Inferior parietal cortex (tissue), 1 donor: ENCODE data around the gene LMBR1.
"Not testable (repeated sequence)": the region's sequence is repeated elsewhere in the genome, so short reads cannot be mapped to it uniquely, and the experiment has no call there.

Experiments
- DNase-seq: peaks from one replicate; pipeline ENCODE4 v3.0.0-alpha.2; 2016; ENCODE audit errors: extremely low spot score

Gene LMBR1

GRCh38 chr7:156848979-156849378 lies 44.0 kb downstream of the LMBR1 start:
- no peak for DNase-seq

GRCh38 chr7:156845379-156846101 lies 47.4 kb downstream of the LMBR1 start:
- DNase-seq: no peak

- DNase-seq: not testable (repeated sequence)
Observed at GRCh38 chr7:156843582-156843981, 49.4 kb downstream of the LMBR1 start.

GRCh38 chr7:156843157-156843556 lies 49.8 kb downstream of the LMBR1 start:
- no peak for DNase-seq

DNA sequence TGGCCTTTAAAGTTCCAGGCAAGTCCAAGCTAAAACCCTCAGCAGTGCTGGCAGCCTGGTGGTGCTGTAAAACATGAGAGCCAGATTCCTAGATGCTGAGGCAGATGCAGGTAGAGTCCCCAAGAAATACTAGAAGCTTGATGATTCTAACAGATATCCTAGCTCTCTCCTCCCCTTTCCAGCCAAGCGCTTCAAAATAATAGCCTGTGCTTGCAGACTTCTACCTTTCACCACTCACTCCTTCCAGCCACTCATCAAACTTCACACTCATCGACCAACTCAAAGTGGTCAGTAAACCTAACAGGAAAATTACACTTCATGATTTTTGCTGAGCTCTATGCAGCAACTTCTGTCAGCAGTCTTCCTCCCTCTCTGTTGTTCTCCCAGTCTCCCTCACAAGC lies 50.2 kb downstream of the LMBR1 start:
- DNase-seq: no peak

GRCh38 chr7:156842317-156842716 lies 50.7 kb downstream of the LMBR1 start:
- DNase-seq: no peak

DNA sequence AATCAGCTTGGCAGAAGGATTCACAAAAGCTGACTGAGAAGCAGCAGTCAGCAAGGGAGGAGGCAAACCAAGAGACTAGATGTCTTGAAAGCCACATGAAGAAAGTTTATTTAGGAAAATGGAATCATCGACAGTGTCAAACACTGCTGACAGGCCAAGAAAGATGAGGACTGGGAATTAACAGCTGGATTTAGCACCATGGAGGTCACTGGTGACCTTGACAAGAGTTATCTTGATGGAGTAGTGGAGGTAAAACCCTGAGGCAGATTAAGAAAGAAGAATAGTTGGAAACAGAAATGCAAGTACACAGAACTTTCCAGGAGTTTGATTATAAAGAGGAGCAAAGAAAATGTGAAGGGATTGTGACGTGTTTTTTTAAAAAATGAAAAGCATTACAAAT lies 51.5 kb downstream of the LMBR1 start:
- DNase-seq: no peak

DNA sequence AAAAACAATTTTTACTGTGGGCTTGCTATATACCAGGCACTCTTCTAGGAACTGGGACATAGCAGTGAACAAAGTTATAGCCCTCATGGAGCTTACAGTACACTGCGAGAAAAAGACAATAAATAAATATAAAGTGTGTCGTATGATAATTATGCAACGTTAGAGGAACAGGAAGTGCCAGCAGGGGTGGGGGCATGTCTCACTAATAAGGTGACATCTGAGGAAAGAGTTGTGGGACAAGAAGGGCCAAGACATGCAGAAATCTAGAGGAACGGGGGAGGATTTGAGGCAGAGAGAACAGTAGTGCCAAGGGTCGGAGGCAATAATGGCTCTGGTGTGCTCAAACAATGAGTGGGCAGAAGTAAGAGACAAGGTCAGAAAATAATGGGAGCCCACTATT lies 52.8 kb downstream of the LMBR1 start:
- no peak for DNase-seq

- no peak for DNase-seq
Observed at GRCh38 chr7:156836443-156836842, 56.5 kb downstream of the LMBR1 start.

DNA sequence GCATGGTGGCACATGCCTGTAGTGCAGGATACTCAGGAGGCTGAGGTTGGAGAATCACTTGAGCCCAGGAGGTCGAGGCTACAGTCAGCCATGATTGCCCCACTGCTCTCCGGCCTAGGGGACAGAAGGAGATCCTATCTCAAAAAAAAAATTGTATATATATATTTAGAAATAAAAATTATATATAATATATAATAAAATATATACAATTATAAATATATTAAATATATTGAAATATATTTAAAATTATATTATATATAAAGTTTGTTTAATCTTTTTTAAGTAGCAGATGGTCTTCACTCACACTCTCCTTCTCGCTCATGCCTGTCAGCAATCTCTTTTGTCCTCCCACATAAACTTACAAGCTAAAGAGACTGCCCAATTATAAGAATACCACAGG lies 58.5 kb downstream of the LMBR1 start:
- no peak for DNase-seq

DNA sequence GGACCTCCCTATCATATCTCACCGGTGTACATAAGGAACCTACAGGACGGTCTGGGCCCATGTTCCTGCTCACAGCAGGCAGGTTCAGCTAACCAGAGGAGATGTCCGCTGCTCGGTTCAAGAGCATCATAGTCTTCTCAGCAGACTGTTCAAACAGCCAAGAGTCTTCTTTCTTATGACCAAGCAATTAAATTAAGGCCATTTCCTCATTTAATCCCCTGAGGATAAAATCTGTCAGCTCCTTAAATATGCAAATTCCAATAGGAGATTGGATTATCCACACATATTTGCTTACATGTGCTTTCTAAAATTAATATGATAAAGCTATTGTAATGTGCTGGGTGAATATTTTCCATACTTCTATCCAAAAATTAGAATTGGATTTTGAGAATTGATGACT lies 59.7 kb downstream of the LMBR1 start:
- no peak for DNase-seq

- DNase-seq: no peak
Observed at GRCh38 chr7:156832195-156832877, 60.6 kb downstream of the LMBR1 start.

GRCh38 chr7:156829669-156830336 lies 63.2 kb downstream of the LMBR1 start:
- DNase-seq: no peak

- peak; percentile 36 for DNase-seq
Observed at GRCh38 chr7:156827587-156828203, 65.3 kb downstream of the LMBR1 start.

DNA sequence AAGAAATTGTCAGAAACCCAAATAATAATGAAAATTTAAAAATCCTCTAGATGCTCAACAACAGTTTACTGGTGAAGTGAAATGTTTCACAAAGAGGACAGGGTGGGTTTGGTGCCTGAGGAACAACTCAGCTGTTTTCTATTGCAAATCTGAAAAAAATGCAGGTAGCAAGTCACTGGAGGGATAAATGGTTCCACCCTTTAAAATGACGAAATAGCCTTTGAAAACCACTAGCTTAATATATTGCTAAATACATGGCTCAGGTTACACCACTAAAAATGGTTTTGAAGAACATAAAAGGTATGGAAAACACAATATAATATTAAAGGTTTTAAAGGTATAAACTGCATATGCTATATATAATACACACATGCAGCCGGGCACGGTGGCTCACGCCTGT lies 69.5 kb downstream of the LMBR1 start:
- no peak for DNase-seq

GRCh38 chr7:156820445-156821063 lies 72.4 kb downstream of the LMBR1 start:
- no peak for DNase-seq

DNA sequence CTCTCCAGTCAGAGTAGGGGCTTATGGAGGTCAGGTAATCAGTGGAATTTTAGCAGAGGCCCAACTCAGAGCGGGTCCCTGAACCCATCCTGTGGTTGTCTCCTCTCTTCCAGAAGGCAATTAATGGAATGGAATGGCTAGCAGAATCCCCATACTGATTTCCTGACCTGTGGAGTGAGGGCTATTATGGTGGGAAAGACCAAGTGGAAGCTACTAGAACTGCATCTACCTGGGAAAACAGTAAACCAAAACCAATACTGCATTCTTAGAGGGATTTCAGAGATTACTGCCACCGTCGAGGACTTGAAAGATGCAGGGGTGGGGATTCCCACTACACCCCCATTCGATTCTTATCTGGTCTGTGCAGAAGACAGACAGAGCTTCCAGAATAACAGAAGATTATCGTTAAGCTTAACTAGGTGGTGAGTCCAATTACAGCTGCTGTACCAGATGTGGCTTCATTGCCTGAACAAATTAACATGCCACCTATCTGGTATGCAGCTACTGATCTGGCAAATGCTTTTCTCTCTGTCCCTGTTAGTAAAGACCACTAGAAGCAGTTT lies 73.2 kb downstream of the LMBR1 start:
- DNase-seq: no peak

DNA sequence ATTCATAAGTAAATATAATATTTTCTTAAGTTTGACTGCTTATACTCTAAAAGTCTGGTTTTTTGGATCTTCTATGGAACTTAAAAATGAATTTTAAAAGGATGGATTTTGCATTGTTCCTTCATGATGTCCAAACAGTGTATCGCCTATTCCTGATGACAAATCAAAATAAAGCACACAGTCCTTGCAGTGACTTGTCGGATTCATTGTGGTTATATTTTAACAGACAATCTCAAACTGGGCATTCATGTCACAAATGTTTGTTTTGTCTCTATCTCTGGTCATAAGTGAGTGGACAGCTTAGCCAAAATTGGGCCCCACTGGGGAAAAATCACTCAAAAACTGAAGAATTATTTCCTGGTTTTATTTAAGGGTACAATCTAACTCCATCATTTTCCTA lies 74.8 kb downstream of the LMBR1 start:
- DNase-seq: no peak

- DNase-seq: peak; percentile 25
Observed at GRCh38 chr7:156816943-156817572, 75.9 kb downstream of the LMBR1 start.

GRCh38 chr7:156811706-156812105 lies 81.3 kb downstream of the LMBR1 start:
- DNase-seq: no peak

DNA sequence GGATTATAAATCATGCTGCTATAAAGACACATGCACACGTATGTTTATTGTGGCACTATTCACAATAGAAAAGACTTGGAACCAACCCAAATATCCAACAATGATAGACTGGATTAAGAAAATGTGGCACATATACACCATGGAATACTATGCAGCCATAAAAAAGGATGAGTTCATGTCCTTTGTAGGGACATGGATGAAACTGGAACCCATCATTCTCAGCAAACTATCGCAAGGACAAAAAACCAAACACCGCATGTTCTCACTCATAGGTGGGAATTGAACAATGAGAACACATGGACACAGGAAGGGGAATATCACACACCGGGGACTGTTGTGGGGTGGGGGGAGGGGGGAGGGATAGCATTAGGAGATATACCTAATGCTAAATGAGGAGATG lies 89.3 kb downstream of the LMBR1 start:
- DNase-seq: not testable (repeated sequence)
